Right ventricle myocardium inferior (tissue), 1 donor: Measurements from ENCODE around the gene EFCAB7. TPM values are rescaled to one million over a fixed set of nuclear protein-coding genes. Genes with fewer than 3 reads are reported as not detected.

Experiments
- ATAC-seq: fragments of 200-7000 bp; cut with Tn5 transposase; one replicate; pipeline ENCODE4 v1.9.1; 2020; ENCODE audit warnings: mild to moderate bottlenecking, moderate library complexity
- DNase-seq: peaks from one replicate; pipeline ENCODE4 v3.0.0; 2021; ENCODE audit errors: missing footprints
- intact Hi-C: fragments of 100-400 bp; cut with DNase I; formaldehyde crosslinking; loops from one replicate; pipeline ENCODE4 v1.11.0; 2022
- long read RNA-seq: library from polyadenylated mRNA; unstranded; transcript quantifications from one replicate; pipeline ENCODE4 v2.0.0, GENCODE V29; 2021
- total RNA-seq: library from RNA; stranded (reverse); fragmentation: NEBNext Ultra II Directional; extraction: Animal tissue kit (Norgen Biotek cat#: 25700); gene quantifications from one replicate; pipeline ENCODE4 v1.2.1, GENCODE V29; 2021
- donor health status: DM: no; HTN: yes; CAD: no; lungs with severe emphysema.

The EFCAB7 gene, protein sequence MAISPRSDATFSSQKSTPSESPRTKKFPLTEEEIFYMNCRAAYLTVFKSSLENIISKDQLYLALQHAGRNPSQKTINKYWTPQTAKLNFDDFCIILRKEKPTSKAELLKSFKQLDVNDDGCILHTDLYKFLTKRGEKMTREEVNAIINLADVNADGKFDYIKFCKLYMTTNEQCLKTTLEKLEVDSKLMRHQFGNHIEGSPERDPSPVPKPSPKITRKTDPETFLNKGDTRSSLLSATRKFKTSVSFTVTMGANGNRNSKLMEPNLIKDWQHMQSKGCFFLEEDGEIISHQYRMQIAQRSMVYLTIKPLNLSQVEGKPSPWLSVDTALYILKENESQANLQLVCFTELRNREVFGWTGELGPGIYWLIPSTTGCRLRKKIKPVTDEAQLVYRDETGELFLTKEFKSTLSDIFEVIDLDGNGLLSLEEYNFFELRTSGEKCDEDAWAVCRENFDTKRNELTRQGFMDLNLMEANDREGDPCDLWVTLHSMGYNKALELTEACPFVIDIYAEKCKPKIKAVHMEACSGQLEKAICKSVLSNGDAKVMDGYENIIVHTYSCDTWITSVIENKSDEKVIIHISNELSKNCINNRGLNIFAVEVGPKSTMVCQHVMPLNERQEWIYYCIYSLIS
- total RNA-seq: 9.0 TPM
- long read RNA-seq, partial matches to known transcripts: 2 of 7 reads
- long read RNA-seq, other reads (novel, unspliced or antisense): 3 of 7 reads

DNA sequence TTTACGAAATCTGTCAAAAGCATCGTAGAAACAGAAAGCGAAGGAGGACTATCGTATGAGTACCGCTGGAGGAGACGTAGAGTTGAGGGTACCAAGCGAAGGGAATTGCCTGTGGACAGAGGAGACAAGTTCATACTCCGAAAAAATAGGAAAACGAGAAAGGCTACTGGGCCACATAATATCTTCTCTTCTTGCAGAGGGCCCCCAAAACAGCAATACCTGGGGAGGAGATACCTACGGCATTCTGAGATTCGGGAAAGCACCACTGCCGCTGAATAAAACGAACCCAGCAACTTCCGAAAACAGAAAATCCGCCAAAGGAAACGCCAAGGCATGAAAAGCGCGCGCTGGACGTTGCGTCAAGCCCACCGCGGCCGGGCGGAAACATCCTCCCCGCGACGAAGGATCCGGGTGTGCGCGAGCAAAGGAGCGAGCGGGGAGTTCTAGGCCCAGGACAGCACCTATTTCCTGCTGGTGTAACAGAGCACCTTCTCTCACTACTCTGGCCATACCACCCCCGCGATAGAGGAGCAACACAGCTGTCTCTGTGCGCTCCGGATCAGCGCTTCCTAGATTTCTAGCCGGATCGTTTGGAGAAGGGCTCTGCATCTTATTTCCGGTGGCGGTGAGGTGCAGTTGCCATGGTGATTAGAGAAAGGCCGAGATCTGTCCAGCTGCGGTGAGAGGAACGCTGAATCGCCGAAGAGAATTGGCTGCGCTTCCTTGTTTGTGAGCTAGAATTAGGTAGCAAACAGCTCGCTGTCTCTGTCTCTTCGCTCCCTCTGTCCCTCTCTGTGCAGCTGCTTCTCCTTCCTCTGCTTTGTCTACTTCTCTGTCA, at the start of gene EFCAB7, which contains the start of gene ITGB3BP:
Gene EFCAB7, plus strand, starts transcription at position 635 of the 838 bp plus-strand sequence. CDS start 2,048 bp downstream, outside the sequence.
Gene ITGB3BP, minus strand, starts transcription at position 335 of the 838 bp plus-strand sequence. Its CDS starts 92 bp downstream, at position 243.
- intact Hi-C loops: no loop called here
- ATAC-seq (peak; percentile 92), DNase-seq (peak; percentile 88)

DNA sequence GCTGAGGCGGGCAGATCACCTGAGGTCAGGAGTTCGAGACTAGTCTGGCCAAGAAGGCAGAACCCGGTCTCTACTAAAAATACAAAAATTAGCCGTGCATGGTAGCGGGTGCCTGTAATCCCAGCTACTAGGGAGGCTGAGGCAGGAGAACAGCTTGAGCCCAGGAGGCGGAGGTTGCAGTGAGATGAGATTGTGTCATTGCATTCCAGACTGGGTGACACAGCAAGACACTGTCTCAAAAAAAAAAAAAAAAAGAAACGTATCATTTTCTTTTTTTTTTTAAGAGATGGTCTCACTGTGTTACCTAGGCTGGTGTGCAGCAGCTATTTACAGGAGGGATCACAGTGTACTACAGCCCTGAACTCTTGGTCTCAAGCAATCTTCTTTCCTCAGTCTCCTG, 47.6 kb upstream of the EFCAB7 start:
- intact Hi-C loops: no loop called here
- no peak for DNase-seq
- no peak for ATAC-seq

DNA sequence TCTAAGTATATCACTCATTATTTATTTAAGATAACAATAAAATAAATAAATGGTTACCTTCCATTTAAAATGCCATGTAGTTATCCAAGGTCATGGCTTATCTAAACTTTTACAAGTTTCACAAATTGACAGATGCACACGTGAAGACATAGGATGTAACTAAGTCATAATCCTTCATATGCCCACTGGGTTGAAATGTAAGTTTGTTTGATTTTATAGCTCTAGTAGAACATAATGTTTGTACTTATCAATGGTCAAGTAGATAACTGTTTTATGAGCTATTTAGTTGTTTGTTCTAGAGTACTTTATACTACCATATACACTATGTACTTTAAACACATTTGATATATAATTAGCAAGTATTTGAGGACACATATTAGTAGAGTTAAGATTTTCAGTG, 43.3 kb upstream of the EFCAB7 start:
- DNase-seq (no peak), ATAC-seq (no peak)
- intact Hi-C loops: no loop called here

DNA sequence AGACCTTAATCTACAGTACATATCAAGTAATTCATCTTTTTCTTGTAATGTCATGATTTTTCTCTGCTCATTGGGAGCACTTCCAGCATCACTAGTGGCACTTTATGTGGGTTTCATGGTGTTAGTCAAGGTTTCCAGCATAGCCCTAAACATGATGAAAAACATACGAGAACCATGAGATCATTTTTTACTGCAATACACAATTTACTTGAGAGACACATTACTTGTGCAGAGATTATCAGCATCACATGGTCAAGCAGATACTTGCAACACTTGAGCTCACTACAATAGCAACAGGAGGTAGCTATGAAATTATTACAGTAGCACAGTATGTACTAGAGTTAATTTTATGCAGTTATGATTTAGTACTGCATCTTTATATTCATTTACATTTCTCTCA, 36.7 kb upstream of the EFCAB7 start:
- no peak for DNase-seq
- peak; percentile 73 for ATAC-seq
- intact Hi-C loops: no loop called here

DNA sequence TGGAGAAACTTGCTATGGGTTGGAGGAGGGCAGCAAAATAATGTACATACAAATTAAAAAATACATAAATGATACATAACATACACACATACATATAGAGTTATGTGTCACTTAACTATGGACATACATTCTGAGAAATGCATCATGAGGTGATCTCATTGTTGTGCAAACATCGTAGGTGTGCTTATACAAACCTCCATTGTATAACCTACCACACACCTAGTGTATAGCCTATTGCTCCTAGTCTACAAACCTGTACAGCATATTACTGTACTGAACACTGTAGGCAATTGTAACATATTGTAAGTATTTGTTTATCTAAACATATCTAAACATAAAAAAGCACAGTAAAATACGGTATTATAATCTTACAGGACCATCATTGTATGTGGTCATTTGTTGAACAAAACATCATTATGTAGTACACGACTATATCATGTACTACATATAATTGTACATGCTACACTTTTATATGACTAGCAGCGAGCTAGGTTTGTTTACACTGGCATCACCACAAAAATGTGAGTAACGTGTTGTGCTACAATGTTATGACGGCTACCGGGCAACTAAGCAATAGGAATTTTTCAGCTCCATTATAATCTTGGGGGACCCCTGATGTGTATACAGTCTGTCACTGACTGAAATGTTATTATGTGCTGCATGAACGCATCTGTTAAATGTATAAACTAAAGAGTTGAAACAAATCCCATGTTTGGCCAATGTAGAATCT, 35.8 kb upstream of the EFCAB7 start:
- DNase-seq (no peak), ATAC-seq (peak; percentile 89)
- intact Hi-C loops: no loop called here

DNA sequence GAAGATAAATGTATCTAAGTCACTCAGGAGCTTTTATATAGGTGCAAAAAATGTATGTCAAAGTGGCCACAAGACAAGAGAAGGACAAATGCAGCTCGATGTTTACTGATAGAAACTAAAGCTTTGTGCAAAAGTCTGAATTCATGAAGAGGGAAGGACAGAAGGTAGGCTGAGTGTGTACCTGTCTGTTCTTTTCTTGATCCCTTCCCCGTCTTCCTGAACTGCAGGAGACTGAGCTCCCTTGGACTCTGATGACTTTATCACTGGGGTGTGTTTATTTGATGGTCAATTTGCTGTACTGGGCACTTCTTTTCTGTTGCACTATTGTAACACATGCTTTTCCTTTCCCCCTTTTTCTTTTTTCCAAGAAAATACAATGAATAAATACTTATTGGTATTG, 25.7 kb upstream of the EFCAB7 start:
- intact Hi-C loops: no loop called here
- DNase-seq: no peak
- ATAC-seq: no peak

DNA sequence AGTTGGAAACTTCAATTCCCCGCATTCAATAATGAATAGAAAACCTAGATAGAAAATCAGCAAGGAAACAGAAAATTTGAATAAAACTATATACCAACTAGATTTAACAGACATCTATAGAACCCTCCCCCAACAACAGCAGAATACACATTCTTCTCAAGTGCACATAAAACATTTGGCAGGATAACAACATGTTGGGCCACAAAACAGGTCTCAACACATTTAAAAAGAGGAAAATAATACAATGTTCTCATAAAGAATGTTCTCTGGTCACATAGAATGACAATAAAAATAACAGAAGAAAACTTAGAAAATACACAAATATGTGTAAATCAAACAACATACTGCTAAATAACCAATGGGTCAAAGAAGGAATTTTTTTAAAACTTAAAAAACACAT, 25.2 kb upstream of the EFCAB7 start:
- DNase-seq (no peak), ATAC-seq (no peak)
- intact Hi-C loops: no loop called here

DNA sequence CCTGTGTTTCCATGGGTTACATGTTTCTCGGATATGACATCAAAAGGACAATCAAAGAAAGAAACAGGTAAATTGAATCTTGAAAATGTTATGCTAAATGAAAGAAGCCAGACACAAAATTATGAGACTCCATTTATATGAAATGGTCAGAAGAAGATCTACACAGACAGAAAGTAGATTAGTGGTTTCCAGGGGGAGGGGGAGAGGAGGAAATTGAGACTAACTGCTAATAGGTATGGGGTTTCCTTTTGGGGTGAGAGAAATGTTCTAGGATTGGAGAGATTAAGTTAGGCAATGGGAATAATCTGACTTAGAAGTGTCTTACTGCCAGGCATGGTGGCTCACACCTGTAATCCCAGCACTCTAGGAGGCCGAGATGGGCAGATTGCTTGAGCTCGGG, 22.1 kb upstream of the EFCAB7 start:
- intact Hi-C loops: no loop called here
- DNase-seq: no peak
- no peak for ATAC-seq

DNA sequence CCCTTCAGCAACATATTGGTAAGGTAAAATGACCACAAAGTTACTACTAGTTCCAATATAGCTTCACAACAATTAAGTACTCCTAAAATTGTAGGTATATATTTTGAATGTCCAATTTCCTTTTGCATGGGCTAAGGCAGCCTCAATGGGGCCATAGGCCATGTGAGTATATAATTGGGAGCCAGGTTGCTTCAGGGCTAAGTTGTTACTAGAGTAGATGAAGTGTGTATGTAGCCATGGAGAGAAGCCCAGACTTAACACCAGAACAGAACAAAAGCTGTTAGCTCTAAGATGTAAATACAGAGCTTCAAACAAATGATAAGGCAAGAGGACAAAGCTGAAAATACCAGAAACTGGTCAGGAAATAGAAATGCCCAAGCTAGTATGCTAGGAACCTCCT, 16.5 kb upstream of the EFCAB7 start:
- ATAC-seq (no peak), DNase-seq (no peak)
- intact Hi-C loops: no loop called here

DNA sequence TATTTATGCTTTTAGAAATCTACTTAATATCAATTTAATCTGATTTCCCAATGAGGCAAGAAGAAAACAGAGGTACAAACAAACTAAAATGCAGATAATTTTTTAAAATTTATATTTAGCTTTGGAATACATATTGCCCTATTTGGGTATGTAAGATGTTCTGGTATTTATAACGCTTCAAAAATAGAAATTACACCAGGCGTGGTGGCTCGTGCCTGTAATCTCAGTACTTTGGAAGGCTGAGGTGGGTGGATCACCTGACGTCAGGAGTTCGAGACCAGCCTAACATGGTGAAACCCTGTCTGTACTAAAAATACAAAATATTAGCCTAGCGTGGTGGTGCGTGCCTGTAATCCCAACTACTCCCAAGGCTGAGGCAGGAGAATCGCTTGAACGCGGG, 13.6 kb upstream of the EFCAB7 start:
- no peak for ATAC-seq
- DNase-seq: no peak
- intact Hi-C loops: no loop called here

DNA sequence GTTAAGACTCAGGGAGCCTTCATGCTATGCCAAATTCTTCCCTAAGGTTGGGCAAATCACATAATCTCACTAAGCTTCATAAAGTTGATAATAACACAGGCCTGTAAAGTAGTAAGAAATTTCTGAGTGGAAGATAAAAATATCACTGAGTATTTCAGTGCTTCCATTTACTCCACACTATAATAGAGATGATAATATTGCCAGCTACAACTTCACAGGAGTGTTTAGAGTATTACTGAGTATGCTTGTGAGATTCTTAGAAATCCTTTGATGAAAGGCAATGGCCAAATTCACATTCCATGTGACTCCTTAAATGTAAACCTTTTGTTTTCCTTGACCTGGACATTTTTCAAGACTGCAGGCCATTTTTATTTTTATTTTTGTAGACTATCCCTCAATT, 10.7 kb upstream of the EFCAB7 start:
- intact Hi-C loops: no loop called here
- no peak for DNase-seq
- no peak for ATAC-seq

DNA sequence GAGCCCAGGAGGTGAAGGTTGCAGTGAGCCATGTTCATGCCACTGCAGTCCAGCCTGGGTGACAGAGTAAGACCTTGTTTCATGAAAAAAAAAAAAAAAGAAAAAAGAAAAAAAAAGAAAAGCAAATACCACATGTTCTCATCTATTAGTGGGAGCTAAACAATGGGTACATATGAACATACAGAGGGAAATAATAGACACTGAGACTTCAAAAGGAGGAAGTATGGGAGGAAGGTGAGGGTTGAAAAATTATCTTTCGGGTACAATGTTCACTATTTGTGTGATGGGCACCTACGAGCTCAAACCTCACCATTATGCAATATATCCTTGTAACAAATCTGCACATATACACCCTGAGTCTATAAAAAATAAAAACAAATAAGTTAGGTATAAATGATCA, 6.7 kb upstream of the EFCAB7 start:
- DNase-seq (no peak), ATAC-seq (no peak)
- intact Hi-C loops: no loop called here

DNA sequence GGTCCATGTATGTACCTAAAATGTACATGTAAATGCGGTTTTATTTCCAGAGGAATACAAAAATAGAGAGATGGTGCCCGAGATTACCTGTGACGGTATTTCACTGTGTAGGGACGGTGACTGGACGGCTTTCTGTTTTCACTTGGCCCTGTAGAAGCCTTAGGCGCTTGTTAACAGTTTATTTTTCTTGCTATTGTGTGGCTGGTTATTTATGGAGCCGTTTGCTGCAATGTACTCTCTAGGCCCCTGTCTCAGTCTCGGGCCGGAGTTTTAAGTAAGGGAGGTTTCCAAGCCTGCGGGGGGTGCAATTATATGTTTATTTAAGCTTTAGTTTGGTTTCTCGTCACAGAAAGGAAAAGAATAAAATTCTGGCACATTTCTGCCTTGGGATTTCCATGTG, 413 bp downstream of the EFCAB7 start:
- intact Hi-C loops: no loop called here
- DNase-seq (no peak), ATAC-seq (peak; percentile 55)

DNA sequence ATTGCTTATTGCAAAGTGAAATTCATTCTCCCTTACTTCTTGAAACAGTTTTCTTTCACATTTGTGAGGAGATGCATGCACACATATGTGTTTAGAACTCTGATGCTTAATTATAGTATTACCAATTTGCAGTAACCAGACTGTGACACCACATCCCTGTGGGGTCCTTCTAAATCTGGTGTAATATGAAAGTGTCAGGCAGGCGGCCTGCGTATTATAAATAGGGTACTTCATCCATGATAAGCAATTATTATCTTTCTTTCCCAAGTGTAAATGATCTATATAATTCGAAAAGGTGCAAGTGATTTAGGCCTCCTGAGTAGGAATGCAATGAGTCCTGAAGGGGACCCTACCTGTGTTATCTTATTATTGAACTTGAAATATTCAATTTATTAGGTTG, 876 bp downstream of the EFCAB7 start:
- no peak for DNase-seq
- no peak for ATAC-seq
- intact Hi-C loops: no loop called here

DNA sequence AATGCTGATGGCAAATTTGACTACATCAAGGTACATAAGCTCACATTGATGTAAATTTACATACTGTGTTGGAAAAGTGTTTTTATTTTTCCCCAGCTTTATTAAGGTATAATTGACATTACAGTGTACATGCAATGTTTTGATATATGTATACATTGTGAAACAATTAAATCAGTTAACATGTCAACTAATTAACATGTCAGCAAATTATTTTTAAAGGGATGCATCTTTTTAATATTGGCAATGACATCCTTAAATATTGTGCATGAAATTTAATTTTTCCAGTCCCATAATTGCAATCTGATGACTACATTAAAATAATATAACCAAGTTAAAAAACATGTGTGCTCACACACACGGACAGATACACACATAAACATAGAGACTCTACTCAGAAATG, 9.4 kb downstream of the EFCAB7 start:
- no peak for DNase-seq
- no peak for ATAC-seq
- intact Hi-C loops: no loop called here

DNA sequence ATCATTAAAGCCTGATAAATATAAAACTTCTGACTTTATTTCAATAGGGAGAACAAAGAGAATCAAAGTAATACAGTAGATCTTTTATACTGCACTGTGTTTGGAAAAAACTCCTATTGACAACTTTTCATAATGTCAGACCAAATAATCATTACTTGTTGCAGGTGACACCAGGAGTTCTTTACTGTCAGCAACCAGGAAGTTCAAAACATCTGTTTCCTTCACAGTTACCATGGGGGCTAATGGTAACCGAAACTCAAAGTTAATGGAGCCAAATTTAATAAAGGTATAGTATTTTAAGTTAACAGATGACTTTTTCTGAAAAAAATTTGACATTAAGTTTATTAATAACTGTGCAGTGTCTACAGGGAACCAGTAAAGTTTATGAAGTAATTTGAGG, 10.6 kb downstream of the EFCAB7 start:
- ATAC-seq (no peak), DNase-seq (no peak)
- intact Hi-C loops: no loop called here

DNA sequence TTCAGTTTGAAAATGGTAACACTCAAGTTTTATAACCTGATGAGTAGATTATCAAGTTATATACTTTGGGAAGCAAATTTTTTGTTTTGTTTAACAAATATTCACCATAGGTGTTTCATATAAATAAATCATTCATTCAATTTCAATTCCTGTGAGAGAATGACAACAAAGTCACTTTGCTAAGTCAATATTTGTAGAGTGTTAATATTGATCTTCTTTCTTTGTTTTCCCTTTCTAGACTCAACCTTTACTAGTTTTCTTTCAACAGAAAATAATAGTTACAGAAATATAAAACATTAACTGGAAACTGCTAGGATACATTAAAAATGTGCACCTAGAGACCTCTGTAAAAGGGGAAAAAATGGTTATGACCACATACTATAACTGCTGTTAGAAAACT, 11.1 kb downstream of the EFCAB7 start:
- intact Hi-C loops: no loop called here
- DNase-seq: no peak
- no peak for ATAC-seq

DNA sequence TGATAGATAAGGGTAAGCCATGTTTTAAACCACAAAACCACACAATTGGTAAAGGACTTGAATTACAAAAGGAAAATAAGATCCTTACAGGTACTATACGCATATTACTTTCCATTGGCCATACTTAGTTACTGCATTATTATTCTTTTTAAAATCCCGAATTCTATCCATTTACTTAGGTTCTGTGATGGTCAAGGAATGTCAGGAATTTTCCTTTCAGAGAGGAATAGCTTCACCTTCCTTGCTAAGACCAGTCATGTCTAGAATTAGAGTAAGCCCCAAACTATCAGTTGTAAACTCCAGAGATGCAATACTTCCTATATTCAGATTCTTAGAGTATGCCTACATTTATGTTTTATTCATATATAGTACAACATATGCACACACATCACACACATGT, 13.7 kb downstream of the EFCAB7 start:
- intact Hi-C loops: no loop called here
- ATAC-seq (no peak), DNase-seq (no peak)

DNA sequence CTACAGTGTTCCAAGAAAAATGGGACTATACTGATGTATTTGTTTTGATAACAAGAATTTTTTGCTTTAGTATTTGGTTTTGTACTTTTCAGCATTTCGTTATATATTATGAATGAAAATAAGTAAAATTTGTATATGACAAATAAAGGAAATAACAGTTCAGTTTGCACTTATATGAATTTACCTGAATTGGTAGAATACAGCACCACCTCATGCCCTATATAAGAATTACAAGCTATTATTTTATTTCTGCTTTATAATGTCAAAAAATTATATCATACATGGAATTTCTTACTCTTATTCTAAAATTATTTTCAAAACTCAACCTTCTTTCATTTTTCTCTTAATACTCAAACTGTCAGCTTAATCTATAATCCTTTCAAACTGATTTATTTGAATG, 14.6 kb downstream of the EFCAB7 start:
- intact Hi-C loops: no loop called here
- DNase-seq (no peak), ATAC-seq (no peak)
